Activated naive CD8-positive, alpha-beta T cell treated with anti-CD3 and anti-CD28 coated beads for 36 hours (primary cell): Measurements from ENCODE around the gene PRKN. TPM values are rescaled to one million over a fixed set of nuclear protein-coding genes. Genes with fewer than 3 reads are reported as not detected.

ENCODE experiments used
- DNase-seq: peaks from one replicate; pipeline ENCODE4 v3.0.0; 2021
- H3K27ac Mint-ChIP-seq: one replicate; pipeline ENCODE4 v1.8.0; 2022; ENCODE audit warnings: mild to moderate bottlenecking, moderate library complexity, mixed read lengths
- H3K27me3 Mint-ChIP-seq: one replicate; pipeline ENCODE4 v1.8.0; 2022; ENCODE audit warnings: mild to moderate bottlenecking, mixed read lengths
- H3K36me3 Mint-ChIP-seq: one replicate; pipeline ENCODE4 v1.8.0; 2021; ENCODE audit warnings: mild to moderate bottlenecking, mixed read lengths
- H3K4me1 Mint-ChIP-seq: one replicate; pipeline ENCODE4 v1.8.0; 2021; ENCODE audit warnings: mixed read lengths
- H3K4me3 Mint-ChIP-seq: one replicate; pipeline ENCODE4 v1.8.0; 2022; ENCODE audit warnings: mild to moderate bottlenecking, moderate library complexity, mixed read lengths
- H3K9me3 Mint-ChIP-seq: one replicate; pipeline ENCODE4 v1.8.0; 2022; ENCODE audit warnings: mixed read lengths
- total RNA-seq, 2 experiments: library from RNA; stranded (reverse); gene quantifications; one replicate each; pipeline ENCODE4 v1.2.3, GENCODE V29; 2021

PRKN gene
- total RNA-seq, 2 experiments from 2014 or later: 0.26 to 0.52 TPM

- DNase-seq: no peak
- no peaks in the 10 kb centered on the region for H3K27me3 Mint-ChIP-seq
- H3K4me3 Mint-ChIP-seq: no peak overlapping the region
- no peaks in the 10 kb centered on the region for H3K4me1 Mint-ChIP-seq
- peaks cover 8% of the 10 kb centered on the region for H3K9me3 Mint-ChIP-seq
- H3K36me3 Mint-ChIP-seq: peaks cover 8% of the 10 kb centered on the region
- no peak overlapping the region for H3K27ac Mint-ChIP-seq
These were observed 1078.5 kb downstream of the PRKN start for GRCh38 chr6:161649068-161649467.

DNA sequence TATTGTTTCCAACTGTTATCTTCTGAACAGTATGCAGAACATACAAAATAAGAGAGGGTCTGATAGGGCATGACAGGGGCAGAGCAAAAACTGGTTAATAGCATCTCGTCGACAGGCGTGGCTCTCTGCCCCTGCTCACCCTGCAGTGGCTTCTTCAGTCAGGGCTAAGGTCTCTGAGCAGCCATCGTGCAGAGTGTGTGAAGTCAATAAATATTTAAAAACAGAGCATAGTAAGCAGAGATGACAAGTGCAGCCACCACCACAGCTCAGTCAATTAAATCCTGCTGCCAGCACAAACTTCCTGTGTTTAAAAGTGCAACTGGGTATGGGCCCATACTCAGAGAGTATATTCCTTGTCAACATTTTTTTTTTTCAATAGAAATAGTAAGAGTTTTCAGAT lies 1080.3 kb downstream of the PRKN start:
- H3K27ac Mint-ChIP-seq: no peak overlapping the region
- DNase-seq: no peak
- H3K9me3 Mint-ChIP-seq: peaks cover 8% of the 10 kb centered on the region
- no peaks in the 10 kb centered on the region for H3K4me1 Mint-ChIP-seq
- H3K4me3 Mint-ChIP-seq: no peak overlapping the region
- H3K36me3 Mint-ChIP-seq: peaks cover 8% of the 10 kb centered on the region
- H3K27me3 Mint-ChIP-seq: no peaks in the 10 kb centered on the region

DNA sequence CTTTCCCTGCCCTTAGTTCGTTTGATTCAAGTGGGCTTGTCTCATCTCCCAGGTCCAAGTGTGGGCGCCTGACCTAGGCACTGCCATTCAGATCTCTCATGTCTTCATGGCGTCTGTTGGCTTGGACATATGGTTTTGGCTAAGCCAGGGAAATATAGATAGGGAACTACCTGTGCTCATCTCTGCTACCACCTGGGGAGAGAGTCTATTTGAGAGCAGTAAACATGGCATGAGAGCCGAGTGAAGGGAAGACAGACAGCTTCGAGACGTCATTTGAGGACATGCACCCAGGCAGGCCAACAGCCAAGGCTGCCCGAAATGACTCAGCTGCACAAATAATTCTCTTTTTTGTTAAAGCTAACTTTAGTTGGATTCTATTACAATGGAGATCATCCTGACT lies 1083.0 kb downstream of the PRKN start:
- Mint-ChIP-seq H3K36me3 (peaks cover 3% of the 10 kb centered on the region), H3K4me1 (no peaks in the 10 kb centered on the region), H3K27ac (no peak overlapping the region), H3K9me3 (no peaks in the 10 kb centered on the region), H3K27me3 (no peaks in the 10 kb centered on the region), H3K4me3 (no peak overlapping the region)
- DNase-seq: no peak

DNA sequence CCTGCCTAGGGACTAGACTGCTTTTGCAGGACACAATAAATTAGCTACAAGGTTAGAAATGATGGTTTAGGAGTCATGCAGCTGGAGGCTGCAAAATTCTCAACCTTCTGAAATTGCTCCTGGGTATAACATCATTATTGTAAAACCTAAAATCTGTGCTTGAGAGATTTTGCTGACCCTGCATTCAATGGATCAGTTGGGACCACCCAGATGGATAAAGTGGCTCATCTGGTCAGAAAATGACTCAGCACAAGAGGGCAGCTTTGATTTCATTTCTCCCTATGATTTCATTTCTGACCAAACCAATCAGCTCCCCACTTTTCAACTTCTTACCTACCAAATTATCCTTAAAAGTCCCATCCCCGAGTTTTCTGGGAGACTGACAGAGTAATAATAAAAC lies 1086.4 kb downstream of the PRKN start:
- Mint-ChIP-seq H3K27me3 (no peaks in the 10 kb centered on the region), H3K9me3 (peaks cover 5% of the 10 kb centered on the region), H3K4me1 (no peaks in the 10 kb centered on the region), H3K36me3 (peaks cover 3% of the 10 kb centered on the region), H3K27ac (no peak overlapping the region), H3K4me3 (no peak overlapping the region)
- no peak for DNase-seq

GRCh38 chr6:161639772-161640171 lies 1087.8 kb downstream of the PRKN start:
- Mint-ChIP-seq H3K9me3 (peaks cover 5% of the 10 kb centered on the region), H3K27ac (no peak overlapping the region), H3K36me3 (no peaks in the 10 kb centered on the region), H3K27me3 (no peaks in the 10 kb centered on the region), H3K4me1 (no peaks in the 10 kb centered on the region), H3K4me3 (no peak overlapping the region)
- DNase-seq: no peak

DNA sequence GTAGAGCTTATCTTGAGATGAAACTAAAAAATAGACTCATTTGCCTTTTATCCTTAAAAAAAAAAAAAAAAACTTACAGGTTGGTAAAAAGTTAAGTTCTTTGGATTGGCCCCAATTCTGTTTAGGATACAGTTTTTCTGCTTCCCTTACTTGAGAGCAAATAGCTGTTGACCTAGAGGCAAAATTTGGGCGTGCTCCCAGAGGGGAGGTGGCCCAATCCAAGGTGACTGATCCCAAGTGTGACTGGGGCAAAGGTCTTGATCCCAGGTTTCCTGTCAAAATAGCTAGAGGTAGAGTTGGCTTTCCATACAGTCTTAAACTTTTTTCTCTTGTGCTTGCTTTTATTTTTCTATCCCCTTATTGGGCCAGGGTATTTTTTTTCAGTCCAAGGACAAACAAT lies 1089.9 kb downstream of the PRKN start:
- Mint-ChIP-seq H3K27ac (no peak overlapping the region), H3K4me1 (no peaks in the 10 kb centered on the region), H3K27me3 (no peaks in the 10 kb centered on the region), H3K9me3 (peaks cover 5% of the 10 kb centered on the region), H3K36me3 (no peaks in the 10 kb centered on the region), H3K4me3 (no peak overlapping the region)
- DNase-seq: no peak

- no peak overlapping the region for H3K27ac Mint-ChIP-seq
- peaks cover 5% of the 10 kb centered on the region for H3K9me3 Mint-ChIP-seq
- no peaks in the 10 kb centered on the region for H3K36me3 Mint-ChIP-seq
- no peak overlapping the region for H3K4me3 Mint-ChIP-seq
- peaks cover 2% of the 10 kb centered on the region for H3K4me1 Mint-ChIP-seq
- H3K27me3 Mint-ChIP-seq: no peaks in the 10 kb centered on the region
- no peak for DNase-seq
These were observed 1090.6 kb downstream of the PRKN start for GRCh38 chr6:161636882-161637430.

DNA sequence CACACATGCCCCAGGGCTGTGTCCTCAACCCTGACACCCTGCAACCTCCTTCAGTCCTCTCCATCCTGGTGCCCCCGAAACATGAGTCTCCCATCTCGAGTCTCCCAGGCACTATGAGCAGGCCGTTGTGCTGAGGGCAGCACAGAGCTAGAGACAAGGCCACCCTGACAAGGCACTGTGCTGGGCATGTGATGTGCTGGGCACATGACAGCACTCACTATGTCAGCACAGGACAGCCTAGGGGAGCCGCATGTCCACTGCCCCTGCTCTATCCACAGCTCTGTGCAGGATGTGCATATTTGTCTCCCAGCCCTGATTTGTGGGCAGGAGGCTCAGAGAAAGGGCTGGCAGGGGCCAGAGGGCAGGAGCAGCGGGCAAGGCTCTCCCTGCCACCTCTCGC lies 1091.6 kb downstream of the PRKN start:
- peaks cover 5% of the 10 kb centered on the region for H3K9me3 Mint-ChIP-seq
- H3K36me3 Mint-ChIP-seq: no peaks in the 10 kb centered on the region
- H3K27ac Mint-ChIP-seq: no peak overlapping the region
- H3K27me3 Mint-ChIP-seq: no peaks in the 10 kb centered on the region
- DNase-seq: no peak
- H3K4me1 Mint-ChIP-seq: peaks cover 6% of the 10 kb centered on the region
- no peak overlapping the region for H3K4me3 Mint-ChIP-seq

GRCh38 chr6:161634916-161635315 lies 1092.7 kb downstream of the PRKN start:
- Mint-ChIP-seq H3K4me3 (no peak overlapping the region), H3K27me3 (no peaks in the 10 kb centered on the region)

DNA sequence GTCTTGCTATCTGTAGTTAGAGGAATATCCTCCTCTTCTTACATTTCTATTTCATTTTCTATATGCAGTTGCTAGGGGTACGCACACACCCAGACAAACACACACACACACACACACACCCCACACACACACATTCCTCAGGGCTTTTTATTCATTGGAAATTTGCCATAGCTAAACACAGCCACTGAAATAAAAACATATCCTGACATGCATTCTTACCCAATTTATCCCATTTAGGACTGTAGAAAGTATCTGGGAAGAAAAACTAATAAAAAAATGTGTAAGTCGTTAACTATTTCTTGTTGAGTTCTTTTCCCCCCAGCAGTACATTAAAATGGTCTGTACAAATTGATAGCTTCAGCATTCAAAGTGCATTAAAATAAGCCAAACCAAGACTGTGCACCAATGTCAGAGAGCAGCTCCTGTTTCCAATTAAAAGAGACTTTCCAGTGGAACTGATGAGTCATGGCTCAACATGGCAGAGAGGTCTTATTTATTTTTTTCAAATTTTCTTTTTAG lies 1095.8 kb downstream of the PRKN start:
- H3K4me1 Mint-ChIP-seq: peaks cover 6% of the 10 kb centered on the region
- no peaks in the 10 kb centered on the region for H3K27me3 Mint-ChIP-seq
- no peak for DNase-seq
- peaks cover 3% of the 10 kb centered on the region for H3K9me3 Mint-ChIP-seq
- H3K4me3 Mint-ChIP-seq: no peak overlapping the region
- H3K36me3 Mint-ChIP-seq: no peaks in the 10 kb centered on the region
- H3K27ac Mint-ChIP-seq: no peak overlapping the region

More at GRCh38 chr6:161634916-161635315, 1092.7 kb downstream of the PRKN start:
- peaks cover 6% of the 10 kb centered on the region for H3K4me1 Mint-ChIP-seq
- H3K36me3 Mint-ChIP-seq: no peaks in the 10 kb centered on the region
- no peak overlapping the region for H3K27ac Mint-ChIP-seq
- peaks cover 7% of the 10 kb centered on the region for H3K9me3 Mint-ChIP-seq
- no peak for DNase-seq

DNA sequence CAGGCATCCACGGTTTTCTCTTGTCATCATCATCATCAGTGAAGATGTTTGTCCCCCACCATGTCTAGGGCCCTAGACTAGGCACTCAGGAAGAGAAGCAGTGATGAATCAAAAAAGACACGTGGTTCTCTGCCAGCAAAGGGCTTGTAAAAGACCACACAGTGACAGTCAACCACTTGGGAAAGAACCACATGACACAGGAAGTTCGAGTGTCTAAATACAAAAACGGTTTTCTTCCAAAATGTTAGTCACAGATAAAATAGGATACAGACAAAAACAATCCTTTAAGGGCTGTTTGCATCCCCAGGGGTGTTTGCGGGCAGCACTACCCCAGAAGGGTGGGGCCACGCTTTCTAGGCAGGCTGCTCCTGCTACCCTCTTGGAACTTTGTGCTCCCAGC lies 1096.9 kb downstream of the PRKN start:
- Mint-ChIP-seq H3K36me3 (no peaks in the 10 kb centered on the region), H3K9me3 (peaks cover 3% of the 10 kb centered on the region), H3K4me3 (no peak overlapping the region), H3K27me3 (no peaks in the 10 kb centered on the region), H3K4me1 (peaks cover 6% of the 10 kb centered on the region), H3K27ac (no peak overlapping the region)
- no peak for DNase-seq

DNA sequence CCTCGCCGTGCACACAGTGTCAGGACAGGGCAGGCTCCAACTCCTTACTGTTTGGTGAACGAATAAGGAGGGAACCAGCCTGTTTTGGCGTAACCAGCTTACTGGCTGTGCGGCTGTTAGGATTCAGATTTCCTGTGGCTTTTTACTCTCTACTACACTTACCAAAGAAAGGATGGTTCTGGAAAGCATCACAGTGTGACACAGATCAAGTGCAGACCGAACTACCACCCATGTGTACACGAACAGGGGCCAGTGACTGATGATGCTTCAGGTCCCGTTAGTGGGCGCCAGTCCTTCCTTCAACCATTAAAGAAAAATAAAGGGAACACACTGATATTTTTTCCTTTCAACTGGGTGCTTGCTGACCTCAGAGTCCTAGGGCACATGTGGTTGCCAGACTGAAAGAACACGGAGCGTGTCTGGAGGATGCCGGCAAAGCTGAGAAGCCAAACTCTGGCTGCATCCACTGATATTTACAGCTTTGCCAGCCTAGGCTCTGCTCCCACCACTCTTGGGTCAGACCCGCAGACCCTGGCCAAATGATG lies 1101.4 kb downstream of the PRKN start:
- H3K36me3 Mint-ChIP-seq: no peaks in the 10 kb centered on the region
- no peaks in the 10 kb centered on the region for H3K27me3 Mint-ChIP-seq
- no peaks in the 10 kb centered on the region for H3K4me1 Mint-ChIP-seq
- H3K4me3 Mint-ChIP-seq: no peak overlapping the region
- DNase-seq: no peak
- no peak overlapping the region for H3K27ac Mint-ChIP-seq
- peaks cover 3% of the 10 kb centered on the region for H3K9me3 Mint-ChIP-seq

GRCh38 chr6:161624111-161624510 lies 1103.5 kb downstream of the PRKN start:
- H3K9me3 Mint-ChIP-seq: no peaks in the 10 kb centered on the region
- H3K36me3 Mint-ChIP-seq: no peaks in the 10 kb centered on the region
- no peak overlapping the region for H3K27ac Mint-ChIP-seq
- no peaks in the 10 kb centered on the region for H3K4me1 Mint-ChIP-seq
- H3K4me3 Mint-ChIP-seq: no peak overlapping the region
- DNase-seq: no peak
- H3K27me3 Mint-ChIP-seq: no peaks in the 10 kb centered on the region

- H3K9me3 Mint-ChIP-seq: no peaks in the 10 kb centered on the region
- H3K36me3 Mint-ChIP-seq: no peaks in the 10 kb centered on the region
- no peak for DNase-seq
- no peaks in the 10 kb centered on the region for H3K27me3 Mint-ChIP-seq
- no peak overlapping the region for H3K4me3 Mint-ChIP-seq
- no peaks in the 10 kb centered on the region for H3K4me1 Mint-ChIP-seq
- no peak overlapping the region for H3K27ac Mint-ChIP-seq
These were observed 1104.8 kb downstream of the PRKN start for GRCh38 chr6:161622779-161623178.

DNA sequence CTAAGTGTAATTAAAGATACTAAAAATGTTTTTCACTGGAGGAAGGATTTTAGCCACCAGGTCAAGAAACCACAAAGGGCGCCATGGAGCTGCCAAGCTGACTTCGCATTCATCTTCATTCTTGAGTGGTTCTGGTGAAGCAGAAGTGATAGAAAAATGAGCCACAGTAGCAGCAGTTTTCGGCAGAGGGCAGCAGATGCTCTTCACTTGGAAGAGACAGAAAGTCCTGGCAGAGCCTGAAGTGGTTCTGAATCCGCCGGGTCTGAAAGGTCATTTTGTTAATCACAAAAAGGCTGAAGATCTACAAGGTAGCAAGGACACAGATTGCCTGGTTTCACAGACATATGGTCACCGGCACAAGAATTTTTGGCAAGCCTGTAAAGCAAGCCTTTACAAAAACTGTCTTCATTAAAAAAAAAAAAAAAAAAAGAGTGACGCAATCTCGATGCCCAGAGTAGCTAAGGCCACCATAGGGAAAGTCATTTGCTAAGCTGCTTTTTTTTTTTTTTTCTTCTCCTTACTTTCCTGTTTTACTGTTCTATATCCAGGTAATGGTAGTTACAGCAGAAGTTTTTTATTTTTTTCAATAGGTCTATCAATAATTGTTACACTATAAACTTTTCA lies 1108.6 kb downstream of the PRKN start:
- H3K36me3 Mint-ChIP-seq: no peaks in the 10 kb centered on the region
- H3K9me3 Mint-ChIP-seq: no peaks in the 10 kb centered on the region
- DNase-seq: no peak
- no peaks in the 10 kb centered on the region for H3K27me3 Mint-ChIP-seq
- H3K4me3 Mint-ChIP-seq: no peak overlapping the region
- H3K27ac Mint-ChIP-seq: no peak overlapping the region
- H3K4me1 Mint-ChIP-seq: no peaks in the 10 kb centered on the region

- Mint-ChIP-seq H3K4me1 (no peaks in the 10 kb centered on the region), H3K27me3 (no peaks in the 10 kb centered on the region), H3K36me3 (peaks cover 5% of the 10 kb centered on the region), H3K4me3 (no peak overlapping the region), H3K27ac (no peak overlapping the region), H3K9me3 (peaks cover 7% of the 10 kb centered on the region)
- no peak for DNase-seq
These were observed 1113.9 kb downstream of the PRKN start for GRCh38 chr6:161613711-161614110.
